Dedifferentiated amniotic fluid mesenchymal stem cell (primary cell): ENCODE data around the gene C17orf67.

ENCODE experiments used
- DNase-seq: peaks from one replicate; pipeline ENCODE4 v3.0.0-alpha.2; 2016; ENCODE audit errors: extremely low spot score

Gene C17orf67

DNA sequence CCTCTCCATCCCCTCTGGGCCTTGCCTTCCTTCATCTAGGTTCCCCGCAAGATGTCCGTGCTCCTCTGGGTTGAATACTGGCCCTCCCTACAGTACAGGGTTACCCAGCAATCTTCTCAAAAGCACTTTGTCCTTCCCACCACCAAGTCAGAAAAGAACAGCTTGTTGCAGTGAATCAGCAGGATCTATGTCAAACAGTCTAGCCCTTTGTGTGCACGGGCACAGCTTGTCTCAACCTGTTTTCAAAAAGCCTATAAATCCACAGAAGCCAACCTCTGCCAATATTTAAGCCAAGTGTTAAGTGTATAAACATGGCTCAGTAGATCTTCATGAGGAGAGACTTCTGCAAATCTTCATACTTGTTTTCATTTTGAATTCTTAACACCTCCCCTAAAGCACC lies 25.2 kb downstream of the C17orf67 start:
- no peak for DNase-seq

DNA sequence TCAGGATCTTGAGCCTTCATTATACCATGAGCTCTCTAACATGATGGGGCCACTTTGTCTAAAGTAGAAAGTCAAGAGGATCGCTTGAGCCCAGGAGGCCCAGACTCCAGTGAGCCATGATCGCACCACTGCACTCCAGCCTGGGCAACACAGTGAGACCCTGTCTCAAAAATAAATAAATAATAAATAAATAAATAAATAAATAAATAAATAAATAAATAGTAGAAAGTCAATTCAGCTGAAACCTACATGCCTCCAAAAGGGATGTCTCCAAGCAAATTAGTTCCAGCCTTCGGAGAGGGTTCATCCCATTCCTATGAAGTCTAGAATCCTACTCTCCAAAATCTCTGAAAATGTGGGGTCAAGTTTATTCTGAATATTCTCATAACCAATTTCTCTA lies 26.0 kb downstream of the C17orf67 start:
- DNase-seq = no peak

GRCh38 chr17:56806949-56807348 lies 26.8 kb downstream of the C17orf67 start:
- DNase-seq = no peak

GRCh38 chr17:56804454-56804853 lies 29.3 kb downstream of the C17orf67 start:
- no peak for DNase-seq

DNA sequence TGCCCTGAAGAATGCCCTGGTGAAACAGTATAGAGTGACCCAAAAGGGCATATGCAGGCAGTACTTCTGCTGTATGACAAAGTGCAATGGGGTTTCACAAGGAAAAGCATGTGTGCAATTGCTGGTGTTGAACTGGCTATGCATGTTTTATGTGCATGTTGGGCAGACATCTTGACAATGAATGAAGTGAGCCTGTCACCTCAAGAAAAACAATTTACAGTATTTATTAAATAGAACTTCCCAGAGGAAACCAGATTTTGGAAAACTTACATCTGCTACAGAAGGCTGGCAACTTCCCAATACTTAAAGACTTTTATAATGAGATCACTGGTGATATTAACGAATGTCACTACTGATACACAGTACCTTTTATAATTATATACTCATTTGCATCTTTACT lies 30.6 kb downstream of the C17orf67 start:
- DNase-seq = no peak

GRCh38 chr17:56801459-56802178 lies 32.1 kb downstream of the C17orf67 start:
- DNase-seq = no peak

GRCh38 chr17:56798916-56799315 lies 34.8 kb downstream of the C17orf67 start:
- no peak for DNase-seq

- DNase-seq = no peak
Observed at GRCh38 chr17:56796536-56796935, 37.2 kb downstream of the C17orf67 start.

DNA sequence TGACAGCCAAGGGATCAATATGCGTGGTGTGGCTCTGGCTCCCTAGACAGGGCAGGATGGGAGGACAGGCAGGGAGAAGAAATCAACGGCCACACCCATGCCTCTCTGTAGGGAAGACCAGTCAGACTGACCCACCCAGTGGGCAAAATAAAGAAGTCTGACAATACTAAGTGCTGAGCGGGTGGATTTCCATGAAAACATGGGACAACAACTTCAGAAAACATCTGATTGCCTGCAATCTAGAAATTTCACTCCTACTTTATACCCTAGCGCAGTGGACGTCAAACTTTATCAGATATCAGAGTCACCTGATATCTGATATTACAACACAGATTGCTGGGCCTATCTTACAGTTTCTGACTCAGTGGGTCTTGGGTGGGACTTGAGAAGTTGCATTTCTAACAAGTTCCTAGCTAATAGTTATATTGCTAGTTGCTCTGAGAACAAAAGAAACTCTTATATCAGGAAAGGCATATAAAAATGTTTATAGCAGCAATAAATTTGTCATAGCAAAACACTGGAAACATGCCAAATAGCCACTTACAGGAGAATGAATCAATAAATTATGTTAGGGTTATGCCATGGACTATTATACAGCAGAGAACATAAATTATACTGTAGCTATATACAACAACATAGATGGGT lies 38.4 kb downstream of the C17orf67 start:
- no peak for DNase-seq

GRCh38 chr17:56793957-56794356 lies 39.8 kb downstream of the C17orf67 start:
- no peak for DNase-seq

DNA sequence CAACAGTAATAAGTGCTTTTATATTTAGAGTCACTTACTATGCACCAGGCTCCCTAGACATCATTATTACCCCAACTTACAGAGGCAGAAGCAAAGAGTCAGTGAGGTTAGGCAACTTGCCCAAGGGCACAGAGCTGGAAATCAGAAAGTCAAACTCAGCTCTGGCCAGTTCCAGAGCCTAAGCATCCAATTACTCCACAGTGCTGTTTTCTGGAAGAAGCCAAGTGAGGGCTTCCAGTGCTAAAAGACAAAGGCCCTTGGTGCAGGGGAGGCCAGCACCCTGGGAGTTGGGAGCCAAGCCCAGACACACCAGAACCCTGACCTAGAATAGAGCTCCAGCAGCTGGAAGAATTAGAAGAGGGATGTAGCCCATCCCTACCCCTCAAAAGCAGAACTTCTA lies 40.2 kb downstream of the C17orf67 start:
- no peak for DNase-seq

GRCh38 chr17:56792267-56792666 lies 41.5 kb downstream of the C17orf67 start:
- no peak for DNase-seq

GRCh38 chr17:56786989-56787482 lies 46.7 kb downstream of the C17orf67 start:
- DNase-seq = peak; percentile 90

GRCh38 chr17:56785997-56786680 lies 47.6 kb downstream of the C17orf67 start:
- no peak for DNase-seq

DNA sequence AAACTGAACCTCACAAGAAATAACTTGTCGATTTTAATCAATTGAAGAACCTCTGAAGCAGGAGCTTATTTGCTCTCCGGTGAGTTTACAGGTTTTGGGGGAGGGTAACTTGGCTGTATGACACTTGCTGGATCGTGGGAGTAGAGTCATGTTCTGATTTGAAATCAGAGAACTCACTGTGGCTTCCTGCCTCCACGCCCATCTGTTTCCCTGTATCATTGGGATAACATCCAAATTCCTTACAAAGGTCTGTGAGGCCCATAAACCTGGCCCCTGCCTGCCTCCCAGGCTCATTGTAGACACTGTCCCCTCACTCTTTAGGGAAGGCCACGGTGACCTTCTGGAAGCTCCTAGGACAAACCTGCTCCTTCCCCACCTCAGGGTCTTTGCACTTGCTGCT lies 48.3 kb downstream of the C17orf67 start:
- no peak for DNase-seq

- DNase-seq = no peak
Observed at GRCh38 chr17:56782338-56782737, 51.4 kb downstream of the C17orf67 start.

DNA sequence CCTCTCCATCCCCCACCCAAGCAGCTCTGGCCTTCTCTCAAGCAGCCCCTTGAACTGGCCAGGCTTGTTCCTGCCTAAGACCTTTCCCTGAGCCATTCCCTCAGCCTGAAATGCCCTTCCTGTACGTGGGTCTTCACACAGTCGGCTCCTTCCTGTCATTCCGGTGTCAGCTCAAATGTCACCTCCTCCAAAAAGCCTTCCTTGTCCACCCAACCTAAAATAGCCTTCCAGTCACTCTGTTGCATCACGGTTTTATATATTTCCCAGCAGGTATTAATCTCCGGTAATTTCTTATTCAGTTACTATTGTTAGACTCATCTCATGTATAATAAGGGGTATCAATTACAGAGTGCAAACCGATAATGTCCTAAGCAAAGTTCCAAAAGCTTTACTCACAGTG lies 51.8 kb downstream of the C17orf67 start:
- no peak for DNase-seq

GRCh38 chr17:56779898-56780777 lies 53.6 kb downstream of the C17orf67 start:
- peak; percentile 49 for DNase-seq

- no peak for DNase-seq
Observed at GRCh38 chr17:56779322-56779721, 54.4 kb downstream of the C17orf67 start.

DNA sequence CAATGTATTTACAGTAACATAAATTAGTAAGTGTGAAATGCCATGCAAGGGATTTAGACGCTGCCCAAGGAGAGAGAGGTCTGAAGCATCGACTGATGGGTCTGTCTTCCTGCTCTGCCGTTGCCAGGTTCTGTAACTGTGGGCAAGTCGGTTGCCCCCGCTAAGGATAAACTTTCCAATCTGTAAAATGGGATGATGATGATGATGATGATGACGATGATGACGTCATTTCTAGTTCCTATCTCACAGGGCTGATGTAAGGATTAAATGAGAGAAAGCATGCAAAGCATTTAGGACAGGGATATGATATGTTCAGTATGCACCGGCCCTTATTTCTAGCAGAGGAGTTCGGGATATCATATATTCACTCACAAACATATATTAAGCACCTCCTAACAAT lies 54.8 kb downstream of the C17orf67 start:
- DNase-seq = no peak

DNA sequence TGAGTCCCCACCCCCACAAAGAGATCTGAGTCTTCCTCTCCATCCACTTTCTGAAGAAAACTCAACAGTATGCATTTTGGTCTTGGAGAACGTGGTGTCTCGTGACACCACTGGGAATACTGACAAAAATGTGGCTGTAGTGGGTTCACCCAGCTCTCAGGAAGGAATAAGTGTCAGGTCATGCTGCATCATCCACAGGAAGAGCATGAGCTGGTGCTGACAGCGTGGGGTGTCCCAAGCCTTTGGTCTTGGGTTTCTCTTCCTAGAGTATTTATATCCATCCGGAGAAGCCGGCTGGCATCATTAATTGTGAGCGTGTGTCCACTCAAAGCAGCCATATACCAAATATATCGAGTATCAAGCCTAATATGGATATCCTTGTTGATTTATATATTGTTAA lies 55.9 kb downstream of the C17orf67 start:
- no peak for DNase-seq

- DNase-seq = no peak
Observed at GRCh38 chr17:56774650-56775049, 59.1 kb downstream of the C17orf67 start.
